DMS 273 (cell line): ENCODE measurements around the gene ADGRL4.
"Not testable (repeated sequence)": the region's sequence is repeated elsewhere in the genome, so short reads cannot be mapped to it uniquely, and the experiment has no call there.

ENCODE experiments used
- DNase-seq: peaks from one replicate; lab custom pipeline; 2025; ENCODE audit not compliant: unreplicated experiment; lab: John Stamatoyannopoulos, UW

The ADGRL4 gene

GRCh38 chr1:78918157-78918556 is 88.4 kb downstream of the ADGRL4 start:
- DNase-seq, result no peak

- DNase-seq, result no peak
Observed at GRCh38 chr1:78916986-78917385, 89.5 kb downstream of the ADGRL4 start.

- no peak for DNase-seq
Observed at GRCh38 chr1:78913950-78914349, 92.6 kb downstream of the ADGRL4 start.

- no peak for DNase-seq
Observed at GRCh38 chr1:78911956-78912880, 94.3 kb downstream of the ADGRL4 start.

- no peak for DNase-seq
Observed at GRCh38 chr1:78902641-78903040, 103.9 kb downstream of the ADGRL4 start.

- DNase-seq, result no peak
Observed at GRCh38 chr1:78894811-78895210, 111.7 kb downstream of the ADGRL4 start.

- no peak for DNase-seq
Observed at GRCh38 chr1:78892260-78892840, 114.2 kb downstream of the ADGRL4 start.

- DNase-seq, result no peak
Observed at GRCh38 chr1:78887458-78887857, 119.1 kb downstream of the ADGRL4 start.

GRCh38 chr1:78884685-78885452 is 121.7 kb downstream of the ADGRL4 start:
- peak; percentile 54 for DNase-seq

GRCh38 chr1:78880223-78880622 is 126.3 kb downstream of the ADGRL4 start:
- DNase-seq, result no peak

- DNase-seq, result not testable (repeated sequence)
Observed at GRCh38 chr1:78875986-78876385, 130.5 kb downstream of the ADGRL4 start.

GRCh38 chr1:78872801-78873200 is 133.7 kb downstream of the ADGRL4 start:
- DNase-seq, result not testable (repeated sequence)

GRCh38 chr1:78871249-78871648 is 135.3 kb downstream of the ADGRL4 start:
- DNase-seq, result no peak

- DNase-seq, result no peak
Observed at GRCh38 chr1:78869136-78869535, 137.4 kb downstream of the ADGRL4 start.

- DNase-seq, result no peak
Observed at GRCh38 chr1:78864175-78864574, 142.4 kb downstream of the ADGRL4 start.

- no peak for DNase-seq
Observed at GRCh38 chr1:78856096-78856495, 150.4 kb downstream of the ADGRL4 start.

GRCh38 chr1:78855258-78855657 is 151.3 kb downstream of the ADGRL4 start:
- no peak for DNase-seq

GRCh38 chr1:78854556-78854955 is 152.0 kb downstream of the ADGRL4 start:
- DNase-seq, result no peak

- no peak for DNase-seq
Observed at GRCh38 chr1:78843546-78843945, 163.0 kb downstream of the ADGRL4 start.

- DNase-seq, result peak; percentile 8
Observed at GRCh38 chr1:78843111-78843510, 163.4 kb downstream of the ADGRL4 start.

GRCh38 chr1:78840453-78841271 is 165.9 kb downstream of the ADGRL4 start:
- DNase-seq, result peak; percentile 90
